Keratinocyte (primary cell): Measurements from ENCODE around the gene ATP8A2.

Source experiments
- EZH2 ChIP-seq: IDR thresholded peaks from one replicate; pipeline ENCODE4 v1.6.1; 2012; ENCODE audit warnings: inconsistent platforms, mild to moderate bottlenecking, low read length, moderate library complexity
- TF ChIP-seq, protein P1 (sequence below), 3 experiments: IDR thresholded peaks in 1 of 3; conservative IDR thresholded peaks in 1 of 3; optimal IDR thresholded peaks in 1 of 3; 2 replicates in 2 of 3; 3 replicates in 1 of 3; pipeline versions ENCODE3 to v1.5.1; 2011; ENCODE audit warnings: low read length in 3 of 3, mild to moderate bottlenecking in 3 of 3, moderate library complexity in 2 of 3, control low read depth in 1 of 3, inconsistent platforms in 1 of 3; ENCODE audit not compliant: insufficient read depth in 2 of 3; ENCODE audit errors: extremely low read depth in 1 of 3

GRCh38 chr13:25699056-25699455 lies 327.3 kb downstream of the ATP8A2 start:
- TF ChIP-seq EZH2, result no peak
- TF ChIP-seq, protein P1, sequence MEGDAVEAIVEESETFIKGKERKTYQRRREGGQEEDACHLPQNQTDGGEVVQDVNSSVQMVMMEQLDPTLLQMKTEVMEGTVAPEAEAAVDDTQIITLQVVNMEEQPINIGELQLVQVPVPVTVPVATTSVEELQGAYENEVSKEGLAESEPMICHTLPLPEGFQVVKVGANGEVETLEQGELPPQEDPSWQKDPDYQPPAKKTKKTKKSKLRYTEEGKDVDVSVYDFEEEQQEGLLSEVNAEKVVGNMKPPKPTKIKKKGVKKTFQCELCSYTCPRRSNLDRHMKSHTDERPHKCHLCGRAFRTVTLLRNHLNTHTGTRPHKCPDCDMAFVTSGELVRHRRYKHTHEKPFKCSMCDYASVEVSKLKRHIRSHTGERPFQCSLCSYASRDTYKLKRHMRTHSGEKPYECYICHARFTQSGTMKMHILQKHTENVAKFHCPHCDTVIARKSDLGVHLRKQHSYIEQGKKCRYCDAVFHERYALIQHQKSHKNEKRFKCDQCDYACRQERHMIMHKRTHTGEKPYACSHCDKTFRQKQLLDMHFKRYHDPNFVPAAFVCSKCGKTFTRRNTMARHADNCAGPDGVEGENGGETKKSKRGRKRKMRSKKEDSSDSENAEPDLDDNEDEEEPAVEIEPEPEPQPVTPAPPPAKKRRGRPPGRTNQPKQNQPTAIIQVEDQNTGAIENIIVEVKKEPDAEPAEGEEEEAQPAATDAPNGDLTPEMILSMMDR (optimal IDR thresholded peaks at IDR 0.05 in 1 of 3, IDR thresholded peaks at IDR 0.05 in 1 of 3, conservative IDR thresholded peaks at IDR 0.05 in 1 of 3; ENCODE audit: extremely low read depth in 1 of 3, insufficient read depth in 2 of 3, low read length in 3 of 3), result no peak
